SK-N-MC (cell line): Measurements from ENCODE around the gene INO80B.

Experiments used
- DNase-seq: peaks from one replicate; pipeline ENCODE4 v3.0.0-alpha.2; 2011; ENCODE audit warnings: low read depth, low spot score
- H3K27ac ChIP-seq: fragments of 200-600 bp; sonication (generic); 2 replicates; pipeline ENCODE4 v1.5.1; 2016; ENCODE audit warnings: mixed run types
- H3K36me3 ChIP-seq: fragments of 200-600 bp; sonication (generic); 2 replicates; pipeline ENCODE4 v1.6.1; 2017; ENCODE audit warnings: antibody characterized with exemption, low read length, mixed read lengths; ENCODE audit not compliant: insufficient read depth
- H3K4me3 ChIP-seq: fragments of 200-600 bp; sonication (generic); 2 replicates; pipeline ENCODE4 v1.5.1; 2016
- H3K9ac ChIP-seq: fragments of 200-600 bp; sonication (generic); 2 replicates; pipeline ENCODE4 v1.8.0; 2017; ENCODE audit warnings: mixed run types, mixed read lengths; ENCODE audit not compliant: insufficient read length
- H3K9me3 ChIP-seq: fragments of 200-600 bp; sonication (generic); 2 replicates; pipeline ENCODE4 v1.6.1; 2017; ENCODE audit warnings: low read depth, mild to moderate bottlenecking, antibody characterized with exemption, low read length, moderate library complexity, mixed read lengths
- EZH2 ChIP-seq: fragments of 200-600 bp; sonication (generic); IDR thresholded peaks from one replicate; pipeline ENCODE4 v1.6.1; 2017; ENCODE audit warnings: antibody characterized with exemption
- FOXP2 ChIP-seq: optimal IDR thresholded peaks from 2 replicates; pipeline ENCODE3; 2011; ENCODE audit warnings: mild to moderate bottlenecking, moderate library complexity; ENCODE audit not compliant: insufficient read depth; ENCODE audit errors: extremely low read length, control extremely low read depth
- POLR2AphosphoS5 ChIP-seq: IDR thresholded peaks from 2 replicates; pipeline ENCODE4 v1.6.1; 2012; ENCODE audit warnings: mild to moderate bottlenecking, low read depth, low read length, borderline replicate concordance

Gene INO80B

DNA sequence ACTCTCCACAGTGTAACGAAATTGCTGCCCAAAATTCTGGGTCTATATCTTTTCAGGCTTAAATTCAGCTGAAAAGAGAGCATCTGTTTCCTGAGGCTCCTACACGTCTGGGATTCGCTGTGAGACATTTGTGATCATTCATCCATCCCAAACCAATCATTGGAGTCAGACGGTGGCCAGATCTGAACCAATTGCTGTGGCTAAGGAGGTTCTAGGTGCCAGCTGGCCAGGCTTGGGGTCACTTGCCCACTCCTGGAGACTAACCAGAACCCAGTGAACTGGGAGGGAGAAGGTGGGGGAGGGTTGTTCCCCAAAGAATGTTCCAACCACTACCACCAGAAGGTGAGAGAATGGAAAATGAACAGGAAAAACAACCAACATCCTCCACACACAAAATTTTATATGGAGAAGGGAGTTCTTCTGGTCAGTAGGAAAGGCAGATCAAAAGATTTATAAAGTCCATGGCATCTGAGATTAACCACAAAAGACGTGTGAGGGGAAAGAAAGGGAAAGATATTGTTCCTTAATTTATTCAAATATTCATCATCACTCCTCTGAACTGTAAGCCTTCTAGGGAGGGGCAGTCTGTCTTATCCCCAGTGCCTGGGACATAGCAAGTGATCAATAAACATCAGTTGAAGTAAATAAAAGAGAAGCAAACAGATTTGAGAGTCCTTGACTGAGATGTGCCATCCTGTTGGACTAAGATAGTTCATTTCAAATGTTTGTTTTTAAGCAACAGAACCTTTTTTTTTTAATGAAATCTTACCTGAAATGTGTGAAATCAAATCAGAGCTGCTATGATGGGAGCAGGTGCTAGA is 10.2 kb upstream of the INO80B start:
- no peak for DNase-seq
- Histone ChIP-seq H3K9ac (no peak overlapping the region), H3K9me3 (no peaks in the 10 kb centered on the region), H3K27ac (no peak overlapping the region), H3K4me3 (no peak overlapping the region), H3K36me3 (no peaks in the 10 kb centered on the region)
- TF ChIP-seq POLR2AphosphoS5: no peak
- no peak for TF ChIP-seq FOXP2
- TF ChIP-seq EZH2: no peak

DNA sequence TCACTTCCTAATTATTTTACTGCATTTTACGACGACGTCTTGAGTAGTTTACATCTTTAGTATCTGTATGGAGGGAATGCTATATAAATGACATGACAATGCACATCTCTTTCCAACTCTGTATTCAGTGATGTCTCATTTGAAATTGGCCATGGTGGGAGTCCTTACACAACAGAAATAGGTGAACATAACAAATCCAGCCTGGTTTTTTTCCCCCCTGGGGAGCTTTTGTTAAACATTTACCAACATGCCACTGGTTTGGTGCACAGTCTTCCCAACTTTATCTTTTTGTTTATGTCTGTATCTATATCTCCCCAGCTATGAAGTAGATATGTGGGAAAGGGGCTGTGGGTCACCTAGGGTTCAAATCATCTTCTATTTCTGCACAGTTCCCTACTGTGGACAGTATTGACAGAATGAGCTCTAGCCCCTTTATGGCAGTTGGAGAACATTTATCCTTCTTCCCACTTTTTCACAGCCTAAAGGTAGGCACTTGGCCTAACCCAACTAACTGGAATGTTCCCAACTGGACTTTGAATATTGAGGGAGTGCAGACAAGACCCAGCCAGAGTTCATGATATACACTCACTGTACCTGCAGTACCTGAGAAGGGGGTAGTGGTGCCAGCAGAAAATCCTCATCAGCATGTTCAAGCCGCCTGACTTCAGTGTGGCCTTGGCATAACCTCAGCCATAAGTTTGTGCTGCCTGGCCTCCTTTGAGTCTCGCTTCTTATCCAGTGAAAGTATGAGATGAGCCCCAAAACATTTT is 7.5 kb upstream of the INO80B start:
- TF ChIP-seq EZH2: no peak
- TF ChIP-seq POLR2AphosphoS5: no peak
- DNase-seq: no peak
- H3K27ac ChIP-seq: no peak overlapping the region
- H3K9me3 ChIP-seq: no peaks in the 10 kb centered on the region
- H3K36me3 ChIP-seq: no peaks in the 10 kb centered on the region
- no peak overlapping the region for H3K4me3 ChIP-seq
- no peak overlapping the region for H3K9ac ChIP-seq

DNA sequence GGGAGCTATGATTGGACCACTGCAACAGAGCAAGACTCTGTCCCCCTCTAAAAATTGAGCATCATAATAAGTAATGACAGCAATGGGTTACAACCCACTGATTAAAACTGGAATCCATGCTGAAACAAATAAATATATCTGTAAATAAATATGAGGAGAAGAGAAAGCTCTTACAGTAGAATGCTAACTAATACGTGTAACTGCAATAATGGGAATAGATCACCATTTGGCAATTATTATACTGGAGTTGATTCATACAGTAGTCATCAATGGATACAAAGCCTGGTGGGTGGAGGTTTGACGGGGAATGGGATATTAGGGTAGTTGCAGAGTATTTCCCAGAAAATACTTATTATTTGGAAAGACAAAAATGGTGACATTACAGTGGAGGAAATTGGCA is 6.1 kb upstream of the INO80B start:
- no peaks in the 10 kb centered on the region for H3K9me3 ChIP-seq
- H3K9ac ChIP-seq: no peak overlapping the region
- TF ChIP-seq POLR2AphosphoS5: no peak
- no peak for TF ChIP-seq FOXP2
- no peak for TF ChIP-seq EZH2
- no peak for DNase-seq
- no peaks in the 10 kb centered on the region for H3K36me3 ChIP-seq
- H3K4me3 ChIP-seq: no peak overlapping the region
- no peak overlapping the region for H3K27ac ChIP-seq

DNA sequence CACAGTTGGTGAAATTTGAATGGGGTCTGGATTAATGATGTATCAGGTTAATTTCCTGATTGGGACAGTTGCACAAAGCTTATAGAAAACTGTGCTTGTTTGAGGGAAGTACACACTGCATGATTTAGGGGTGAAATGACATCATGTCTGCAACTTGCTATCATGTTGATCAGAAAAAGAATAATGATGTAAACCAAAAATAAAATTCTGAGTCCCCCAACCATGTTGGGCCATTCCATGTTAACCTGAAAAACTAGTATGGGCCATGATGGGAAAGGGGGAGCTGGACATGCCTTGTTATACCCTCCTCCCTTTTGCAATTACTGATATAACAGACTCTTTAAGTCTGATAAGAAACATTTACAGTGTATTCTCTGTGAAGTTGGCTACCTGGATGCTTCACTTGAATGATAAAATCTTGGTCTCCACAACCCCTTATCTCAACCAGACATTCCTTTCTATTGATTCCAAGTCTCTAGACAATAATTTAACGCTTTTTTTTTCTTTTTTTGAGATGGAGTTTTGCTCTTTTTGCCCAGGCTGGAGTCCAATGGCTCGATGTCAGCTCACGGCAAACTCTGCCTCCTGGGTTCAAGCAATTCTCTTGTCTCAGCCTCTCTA is 4.2 kb upstream of the INO80B start:
- H3K9ac ChIP-seq: no peak overlapping the region
- H3K36me3 ChIP-seq: no peaks in the 10 kb centered on the region
- no peak overlapping the region for H3K27ac ChIP-seq
- H3K9me3 ChIP-seq: no peaks in the 10 kb centered on the region
- no peak for DNase-seq
- TF ChIP-seq EZH2: no peak
- TF ChIP-seq POLR2AphosphoS5: no peak
- no peak for TF ChIP-seq FOXP2
- no peak overlapping the region for H3K4me3 ChIP-seq

DNA sequence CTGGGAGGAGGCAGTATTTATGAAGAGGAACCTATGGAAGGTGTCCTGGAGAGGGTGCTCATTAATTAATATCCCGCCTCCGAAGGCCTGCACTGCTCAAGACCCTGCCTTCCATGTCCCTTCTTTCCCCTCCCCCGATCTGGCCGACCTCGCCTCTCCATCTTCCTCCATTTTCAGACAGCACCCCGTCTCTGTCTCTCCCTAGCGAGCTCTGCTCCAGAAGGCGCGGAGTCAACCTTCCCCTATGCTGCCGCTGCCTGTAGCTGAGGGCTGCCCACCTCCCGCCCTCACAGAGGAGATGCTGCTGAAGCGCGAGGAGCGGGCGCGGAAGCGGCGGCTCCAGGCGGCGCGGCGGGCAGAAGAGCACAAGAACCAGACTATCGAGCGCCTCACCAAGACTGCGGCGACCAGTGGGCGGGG is 2.3 kb downstream of the INO80B start:
- H3K27ac ChIP-seq: no peak overlapping the region
- H3K36me3 ChIP-seq: peaks cover 5% of the 10 kb centered on the region; the same call in 1 of the 2 replicates
- no peak for TF ChIP-seq EZH2
- TF ChIP-seq POLR2AphosphoS5: no peak
- TF ChIP-seq FOXP2: no peak
- no peaks in the 10 kb centered on the region for H3K9me3 ChIP-seq
- H3K4me3 ChIP-seq: peak overlapping the region; percentile 99
- H3K9ac ChIP-seq: peak overlapping the region; percentile 86
- DNase-seq: no peak

DNA sequence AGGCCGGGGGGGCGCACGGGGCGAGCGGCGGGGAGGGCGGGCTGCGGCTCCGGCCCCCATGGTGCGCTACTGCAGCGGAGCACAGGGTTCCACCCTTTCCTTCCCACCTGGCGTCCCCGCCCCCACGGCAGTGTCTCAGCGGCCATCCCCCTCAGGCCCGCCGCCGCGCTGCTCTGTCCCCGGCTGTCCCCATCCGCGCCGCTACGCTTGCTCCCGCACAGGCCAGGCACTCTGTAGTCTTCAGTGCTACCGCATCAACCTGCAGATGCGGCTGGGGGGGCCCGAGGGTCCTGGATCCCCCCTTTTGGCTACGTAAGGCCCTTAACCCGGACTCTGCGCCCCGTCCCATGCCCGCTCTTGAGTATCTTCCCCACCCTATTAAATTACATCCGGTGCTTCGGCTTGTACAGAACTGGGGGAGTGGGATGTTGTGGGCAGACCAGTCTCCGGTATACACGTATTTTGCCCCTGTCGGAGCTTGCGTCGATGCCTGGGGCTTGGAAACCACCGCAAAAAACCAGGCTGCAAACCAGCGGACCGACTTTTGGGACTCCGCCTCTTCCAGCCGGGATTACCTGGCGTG is 2.8 kb downstream of the INO80B start:
- no peak for DNase-seq
- Histone ChIP-seq H3K4me3 (peak overlapping the region; percentile 99), H3K9me3 (no peaks in the 10 kb centered on the region), H3K9ac (peak overlapping the region; percentile 86), H3K36me3 (peaks cover 10% of the 10 kb centered on the region; the same call in 1 of the 2 replicates), H3K27ac (peak overlapping the region; percentile 65)
- TF ChIP-seq EZH2 (no peak), FOXP2 (no peak), POLR2AphosphoS5 (peak; percentile 69; the same call in 1 of the 2 replicates)

DNA sequence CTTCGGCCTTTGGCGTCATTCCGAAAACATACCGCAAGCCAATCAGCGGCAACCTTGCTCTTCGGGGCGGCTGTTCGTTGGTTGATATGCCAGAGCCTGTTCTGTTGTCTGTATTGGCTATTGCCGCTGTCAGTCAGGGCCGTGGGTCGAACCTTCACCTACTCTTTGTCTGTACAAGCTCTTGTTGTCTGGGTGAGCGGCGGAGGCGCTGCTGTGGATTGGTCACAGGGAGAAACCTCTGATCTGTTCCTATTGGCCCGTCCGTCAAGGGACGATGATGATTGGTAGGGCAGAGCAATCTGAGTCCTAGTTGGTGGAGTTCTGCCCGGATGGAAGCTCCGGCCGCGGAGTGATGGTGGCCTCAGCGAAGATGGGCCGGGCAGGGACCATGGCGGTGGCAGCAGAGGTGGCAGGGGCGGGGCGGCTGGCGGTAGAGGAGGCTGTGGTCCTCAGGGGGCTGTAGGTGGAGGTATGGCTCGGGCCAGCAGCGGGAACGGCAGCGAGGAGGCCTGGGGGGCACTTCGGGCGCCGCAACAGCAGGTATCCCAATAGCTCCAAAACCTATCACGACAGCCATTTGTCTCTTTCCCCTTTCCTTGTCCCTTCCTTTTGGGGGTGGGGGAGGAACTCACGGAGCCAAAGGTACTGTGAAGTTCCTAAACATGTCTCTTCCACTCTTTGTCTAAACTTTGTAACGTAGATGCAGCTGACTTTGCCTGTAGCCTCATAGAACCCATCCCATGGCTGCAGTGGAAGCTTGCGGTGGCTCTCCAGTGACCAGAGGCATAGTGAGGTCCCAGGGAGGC is 3.4 kb downstream of the INO80B start, which contains the start of gene WBP1:
Gene WBP1, plus strand, starts transcription at position 307 of the 806 bp plus-strand sequence. Its CDS starts 165 bp downstream, at position 472.
- Histone ChIP-seq H3K27ac (peak within 1 kb of the TSS; percentile 65), H3K4me3 (peak within 1 kb of the TSS; percentile 99), H3K9ac (peak within 1 kb of the TSS; percentile 92), H3K36me3 (peaks cover 17% of the 10 kb centered on the region; the same call in 1 of the 2 replicates), H3K9me3 (no peaks in the 10 kb centered on the region)
- DNase-seq: peak; percentile 100
- TF ChIP-seq POLR2AphosphoS5: peak; percentile 0; the same call in 1 of the 2 replicates
- TF ChIP-seq EZH2: no peak
